Measurements from ENCODE around the gene MMAB.

DNA sequence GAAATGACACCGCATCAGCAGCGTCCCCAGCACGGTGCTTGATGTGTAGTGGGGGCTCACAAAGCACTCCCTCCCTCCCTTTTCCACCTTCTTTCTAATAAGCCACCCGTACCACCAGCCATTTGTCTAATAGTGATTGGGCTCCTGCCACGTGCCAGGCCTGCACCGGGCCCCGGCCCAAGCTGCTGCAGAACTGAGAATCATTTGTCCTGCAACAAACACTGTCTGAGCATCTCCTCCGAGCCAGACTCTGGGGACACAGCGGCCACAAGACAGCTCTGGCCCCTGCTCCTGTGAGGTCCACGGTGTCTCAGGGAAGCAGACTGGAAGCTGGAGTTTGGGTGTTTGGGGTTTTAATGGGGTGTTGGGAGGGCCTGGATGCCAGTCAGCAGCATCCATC is 44.2 kb upstream of the MMAB start:
- TF ChIP-seq, protein P1, sequence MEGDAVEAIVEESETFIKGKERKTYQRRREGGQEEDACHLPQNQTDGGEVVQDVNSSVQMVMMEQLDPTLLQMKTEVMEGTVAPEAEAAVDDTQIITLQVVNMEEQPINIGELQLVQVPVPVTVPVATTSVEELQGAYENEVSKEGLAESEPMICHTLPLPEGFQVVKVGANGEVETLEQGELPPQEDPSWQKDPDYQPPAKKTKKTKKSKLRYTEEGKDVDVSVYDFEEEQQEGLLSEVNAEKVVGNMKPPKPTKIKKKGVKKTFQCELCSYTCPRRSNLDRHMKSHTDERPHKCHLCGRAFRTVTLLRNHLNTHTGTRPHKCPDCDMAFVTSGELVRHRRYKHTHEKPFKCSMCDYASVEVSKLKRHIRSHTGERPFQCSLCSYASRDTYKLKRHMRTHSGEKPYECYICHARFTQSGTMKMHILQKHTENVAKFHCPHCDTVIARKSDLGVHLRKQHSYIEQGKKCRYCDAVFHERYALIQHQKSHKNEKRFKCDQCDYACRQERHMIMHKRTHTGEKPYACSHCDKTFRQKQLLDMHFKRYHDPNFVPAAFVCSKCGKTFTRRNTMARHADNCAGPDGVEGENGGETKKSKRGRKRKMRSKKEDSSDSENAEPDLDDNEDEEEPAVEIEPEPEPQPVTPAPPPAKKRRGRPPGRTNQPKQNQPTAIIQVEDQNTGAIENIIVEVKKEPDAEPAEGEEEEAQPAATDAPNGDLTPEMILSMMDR (IDR thresholded peaks at IDR 0.05; ENCODE audit: extremely low read depth in 1 of 2, insufficient read depth in 1 of 2, low read depth in 1 of 2, low read length in 2 of 2) = no peak
- TF ChIP-seq MYC (IDR thresholded peaks at IDR 0.05; ENCODE audit: low read depth, low read length) (no peak), EZH2 (IDR thresholded peaks at IDR 0.05; ENCODE audit: borderline replicate concordance, low read depth, low read length, severe bottlenecking) (no peak), POLR2A (IDR thresholded peaks at IDR 0.05; ENCODE audit: low read depth, low read length) (no peak), POLR2AphosphoS5 (IDR thresholded peaks at IDR 0.05; ENCODE audit: insufficient read depth, low read depth, low read length) (no peak), GATA2 (IDR thresholded peaks at IDR 0.05; ENCODE audit: insufficient read depth, insufficient read length, low read depth, low read length) (no peak)
- TF ChIP-seq, protein P2, sequence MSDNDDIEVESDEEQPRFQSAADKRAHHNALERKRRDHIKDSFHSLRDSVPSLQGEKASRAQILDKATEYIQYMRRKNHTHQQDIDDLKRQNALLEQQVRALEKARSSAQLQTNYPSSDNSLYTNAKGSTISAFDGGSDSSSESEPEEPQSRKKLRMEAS (IDR thresholded peaks at IDR 0.05; ENCODE audit: insufficient read depth, insufficient read length) = no peak

All from endothelial cell of umbilical vein (primary cell).